Trophoblast cell (in vitro differentiated cells and primary cell): ENCODE data around the gene NEUROD4.

Source experiments
- DNase-seq, 2 donors: peaks; one replicate each; pipeline ENCODE4 v3.0.0-alpha.2; 2016
- H2AFZ ChIP-seq: 2 replicates; pipeline ENCODE4 v1.6.1; 2013; ENCODE audit warnings: low read length, moderate library complexity, mild to moderate bottlenecking; ENCODE audit not compliant: insufficient read depth, poor library complexity
- H2AK5ac ChIP-seq: 2 replicates; pipeline ENCODE4 v1.6.1; 2013; ENCODE audit warnings: mild to moderate bottlenecking, low read length
- H2BK120ac ChIP-seq: 2 replicates; pipeline ENCODE4 v1.6.1; 2013; ENCODE audit warnings: low read length, mild to moderate bottlenecking, moderate library complexity; ENCODE audit not compliant: insufficient read depth, poor library complexity
- H2BK12ac ChIP-seq: 2 replicates; pipeline ENCODE4 v1.6.1; 2013; ENCODE audit warnings: mild to moderate bottlenecking, low read length, moderate library complexity
- H2BK5ac ChIP-seq: 2 replicates; pipeline ENCODE4 v1.6.1; 2013; ENCODE audit warnings: low read length, low read depth, moderate library complexity, mild to moderate bottlenecking; ENCODE audit not compliant: poor library complexity
- H3K14ac ChIP-seq: 2 replicates; pipeline ENCODE4 v1.6.1; 2013; ENCODE audit warnings: mild to moderate bottlenecking, low read length
- H3K18ac ChIP-seq: 2 replicates; pipeline ENCODE4 v1.6.1; 2013; ENCODE audit warnings: mild to moderate bottlenecking, low read length
- H3K23ac ChIP-seq: 2 replicates; pipeline ENCODE4 v1.6.1; 2013; ENCODE audit warnings: low read length
- H3K27ac ChIP-seq: 2 replicates; pipeline ENCODE4 v1.5.1; 2013; ENCODE audit warnings: low read depth, mild to moderate bottlenecking, inconsistent platforms, low read length, moderate library complexity
- H3K27me3 ChIP-seq: 2 replicates; pipeline ENCODE4 v1.6.1; 2013; ENCODE audit warnings: inconsistent platforms, mild to moderate bottlenecking, low read length, moderate library complexity; ENCODE audit not compliant: insufficient read depth
- H3K36me3 ChIP-seq, 2 experiments: 1 replicate in 1 of 2; 2 replicates in 1 of 2; pipeline ENCODE4 v1.6.1; 2013; ENCODE audit warnings: low read length in 2 of 2, mild to moderate bottlenecking in 2 of 2, moderate library complexity in 1 of 2; ENCODE audit not compliant: insufficient read depth in 2 of 2, control insufficient read depth in 1 of 2
- H3K4ac ChIP-seq: 2 replicates; pipeline ENCODE4 v1.6.1; 2013; ENCODE audit warnings: low read depth, mild to moderate bottlenecking, low read length, moderate library complexity
- H3K4me1 ChIP-seq, 2 experiments: 1 replicate in 1 of 2; 2 replicates in 1 of 2; pipeline ENCODE4 v1.6.1; 2013; ENCODE audit warnings: low read length in 2 of 2, mild to moderate bottlenecking in 2 of 2, moderate library complexity in 1 of 2; ENCODE audit not compliant: insufficient read depth in 2 of 2, control insufficient read depth in 1 of 2
- H3K4me2 ChIP-seq: 2 replicates; pipeline ENCODE4 v1.6.1; 2013; ENCODE audit warnings: inconsistent platforms, mild to moderate bottlenecking, low read length, moderate library complexity
- H3K4me3 ChIP-seq: 2 replicates; pipeline ENCODE4 v1.5.1; 2013; ENCODE audit warnings: mild to moderate bottlenecking, low read depth, low read length, inconsistent platforms
- H3K79me1 ChIP-seq: one replicate; pipeline ENCODE4 v1.6.1; 2013; ENCODE audit warnings: low read length
- H3K79me2 ChIP-seq: 2 replicates; pipeline ENCODE4 v1.6.1; 2013; ENCODE audit warnings: low read length, mild to moderate bottlenecking; ENCODE audit not compliant: control insufficient read depth, insufficient read depth, poor library complexity
- H3K9ac ChIP-seq: 2 replicates; pipeline ENCODE4 v1.6.1; 2013; ENCODE audit warnings: mild to moderate bottlenecking, low read length
- H3K9me3 ChIP-seq: 2 replicates; pipeline ENCODE4 v1.6.1; 2013; ENCODE audit warnings: low read depth, mild to moderate bottlenecking, control low read depth, inconsistent platforms, low read length; ENCODE audit not compliant: insufficient read depth
- H4K12ac ChIP-seq: 2 replicates; pipeline ENCODE4 v1.6.1; 2013; ENCODE audit warnings: low read depth, mild to moderate bottlenecking, low read length, moderate library complexity
- H4K8ac ChIP-seq: 2 replicates; pipeline ENCODE4 v1.6.1; 2013; ENCODE audit warnings: low read depth, mild to moderate bottlenecking, low read length, moderate library complexity
- H4K91ac ChIP-seq: one replicate; pipeline ENCODE4 v1.6.1; 2013; ENCODE audit warnings: low read depth, mild to moderate bottlenecking, low read length, moderate library complexity
- WGBS: extraction: QIAGEN DNeasy Blood & Tissue Kit; methylation state at CpG from one replicate; pipeline ENCODE4 v1.1.7; 2013; ENCODE audit warnings: missing lambda C conversion rate; ENCODE audit not compliant: insufficient read length, insufficient coverage; ENCODE audit errors: extremely low coverage; 5-methylcytosine and 5-hydroxymethylcytosine counted together

NEUROD4 gene

DNA sequence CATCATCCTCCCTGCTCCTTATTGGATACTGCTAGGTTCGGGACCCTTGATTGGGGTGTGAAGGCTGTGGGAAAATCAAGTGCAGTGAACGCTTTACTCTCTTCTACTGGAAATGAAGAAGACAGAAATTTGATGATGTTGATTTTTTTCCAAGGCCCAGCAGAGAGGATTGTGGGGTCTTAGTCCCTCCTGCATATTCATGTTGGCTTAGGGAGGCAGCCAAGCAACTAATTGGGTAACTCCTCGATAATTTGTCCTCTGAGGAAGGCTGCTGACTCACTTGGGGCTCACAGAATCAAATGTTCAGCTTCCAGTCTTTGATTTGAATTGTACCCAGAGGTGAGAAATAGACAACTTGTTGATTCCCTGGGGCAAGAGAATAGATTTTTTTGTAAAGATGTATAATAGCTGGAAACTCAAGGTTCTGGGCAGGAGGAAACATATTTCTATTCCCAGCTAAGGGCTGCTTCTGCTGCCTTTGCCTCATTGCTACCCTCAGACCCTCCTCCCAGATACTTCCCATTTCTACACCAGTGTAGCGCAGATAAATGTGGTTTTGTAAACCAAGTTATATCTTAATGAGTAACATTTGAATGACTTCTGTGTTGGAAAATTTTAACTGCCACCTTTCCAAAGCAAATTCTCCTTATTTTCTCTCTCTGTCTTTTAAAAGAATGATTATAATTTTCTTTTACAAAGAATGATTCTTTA, 21.7 kb downstream of the NEUROD4 start:
- no peak overlapping the region for H2BK5ac ChIP-seq
- H3K4me2 ChIP-seq, result no peak overlapping the region
- no peak overlapping the region for H3K27ac ChIP-seq
- H3K9ac ChIP-seq, result no peak overlapping the region
- H3K23ac ChIP-seq, result no peak overlapping the region
- no CpG with 5 or more reads among the region's 4 CpGs for WGBS
- no peak overlapping the region for H4K12ac ChIP-seq
- no peak for DNase-seq
- H3K36me3 ChIP-seq, result no peaks in the 10 kb centered on the region
- no peak overlapping the region for H3K4me3 ChIP-seq
- no peak overlapping the region for H2AFZ ChIP-seq
- H3K79me1 ChIP-seq, result no peaks in the 10 kb centered on the region
- no peaks in the 10 kb centered on the region for H3K27me3 ChIP-seq
- no peak overlapping the region for H4K91ac ChIP-seq
- no peak overlapping the region for H3K14ac ChIP-seq
- no peak overlapping the region for H3K4ac ChIP-seq
- no peak overlapping the region for H2BK12ac ChIP-seq
- H3K18ac ChIP-seq, result no peak overlapping the region
- no peak overlapping the region for H2BK120ac ChIP-seq
- no peaks in the 10 kb centered on the region for H3K9me3 ChIP-seq
- no peak overlapping the region for H4K8ac ChIP-seq
- no peak overlapping the region for H2AK5ac ChIP-seq
- no peaks in the 10 kb centered on the region for H3K79me2 ChIP-seq
- no peaks in the 10 kb centered on the region for H3K4me1 ChIP-seq

DNA sequence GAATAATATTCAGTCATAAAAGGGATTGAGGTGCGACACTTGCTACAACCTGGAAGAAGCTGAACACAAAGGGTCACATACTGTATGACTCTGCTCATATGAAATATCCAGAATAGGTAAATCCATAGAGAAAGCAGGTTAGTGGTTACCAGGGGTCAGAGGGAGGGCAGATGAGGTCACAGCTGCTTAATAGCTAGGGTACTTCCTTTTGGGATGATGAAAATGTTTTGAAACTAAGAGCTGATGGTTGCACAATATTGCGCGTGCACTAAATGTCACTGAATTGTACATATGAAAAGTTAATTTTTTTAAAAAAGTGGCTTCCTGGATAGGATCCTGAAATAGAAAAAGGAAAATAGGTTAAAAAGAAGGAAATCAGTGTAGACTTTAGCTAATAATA, 23.8 kb downstream of the NEUROD4 start:
- no peak overlapping the region for H3K23ac ChIP-seq
- no peak overlapping the region for H3K4ac ChIP-seq
- H3K9ac ChIP-seq, result no peak overlapping the region
- no peaks in the 10 kb centered on the region for H3K79me2 ChIP-seq
- no peak overlapping the region for H3K4me3 ChIP-seq
- DNase-seq, result peak in 1 of 2 donors; percentile 12
- no peaks in the 10 kb centered on the region for H3K4me1 ChIP-seq
- H4K8ac ChIP-seq, result no peak overlapping the region
- no peak overlapping the region for H3K14ac ChIP-seq
- no peak overlapping the region for H2AK5ac ChIP-seq
- H3K9me3 ChIP-seq, result no peaks in the 10 kb centered on the region
- no peak overlapping the region for H4K12ac ChIP-seq
- H3K18ac ChIP-seq, result no peak overlapping the region
- H3K36me3 ChIP-seq, result no peaks in the 10 kb centered on the region
- no peak overlapping the region for H2BK5ac ChIP-seq
- no CpG with 5 or more reads among the region's 3 CpGs for WGBS
- no peak overlapping the region for H2AFZ ChIP-seq
- H2BK12ac ChIP-seq, result no peak overlapping the region
- H3K27me3 ChIP-seq, result no peaks in the 10 kb centered on the region
- no peaks in the 10 kb centered on the region for H3K79me1 ChIP-seq
- H3K4me2 ChIP-seq, result no peak overlapping the region
- no peak overlapping the region for H4K91ac ChIP-seq
- H3K27ac ChIP-seq, result no peak overlapping the region
- H2BK120ac ChIP-seq, result no peak overlapping the region

DNA sequence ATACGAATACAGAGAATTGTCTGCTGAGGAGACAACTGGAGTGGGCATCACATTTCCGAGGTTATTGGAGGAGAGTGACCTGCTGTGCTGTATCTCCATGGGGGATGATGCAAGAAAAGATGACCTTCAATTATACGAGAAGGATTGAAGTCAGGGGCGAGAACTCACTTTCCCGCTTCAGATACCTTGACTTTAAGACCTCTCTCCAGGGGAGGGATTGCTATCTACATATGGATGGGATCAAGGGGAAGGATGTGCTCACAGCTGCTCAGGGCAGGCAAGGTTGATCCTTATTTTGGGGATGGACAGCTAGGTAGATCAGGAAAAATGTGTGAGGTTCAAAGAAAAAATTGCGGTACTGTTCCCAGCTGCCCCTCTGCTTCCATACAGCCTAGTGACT, 24.4 kb downstream of the NEUROD4 start:
- H3K9ac ChIP-seq, result no peak overlapping the region
- H3K4me1 ChIP-seq, result no peaks in the 10 kb centered on the region
- no peak overlapping the region for H3K4me2 ChIP-seq
- no peaks in the 10 kb centered on the region for H3K9me3 ChIP-seq
- H2BK12ac ChIP-seq, result no peak overlapping the region
- no peak overlapping the region for H3K23ac ChIP-seq
- no peak overlapping the region for H3K18ac ChIP-seq
- H2BK5ac ChIP-seq, result no peak overlapping the region
- no peak overlapping the region for H3K4me3 ChIP-seq
- no peak overlapping the region for H3K27ac ChIP-seq
- no peak overlapping the region for H4K8ac ChIP-seq
- no peak overlapping the region for H4K12ac ChIP-seq
- H4K91ac ChIP-seq, result no peak overlapping the region
- no peaks in the 10 kb centered on the region for H3K79me1 ChIP-seq
- no peak overlapping the region for H3K4ac ChIP-seq
- DNase-seq, result no peak
- no peak overlapping the region for H2AFZ ChIP-seq
- H2AK5ac ChIP-seq, result no peak overlapping the region
- no peaks in the 10 kb centered on the region for H3K27me3 ChIP-seq
- H3K79me2 ChIP-seq, result no peaks in the 10 kb centered on the region
- WGBS, result no CpG with 5 or more reads among the region's 6 CpGs
- H2BK120ac ChIP-seq, result no peak overlapping the region
- no peaks in the 10 kb centered on the region for H3K36me3 ChIP-seq
- H3K14ac ChIP-seq, result no peak overlapping the region

DNA sequence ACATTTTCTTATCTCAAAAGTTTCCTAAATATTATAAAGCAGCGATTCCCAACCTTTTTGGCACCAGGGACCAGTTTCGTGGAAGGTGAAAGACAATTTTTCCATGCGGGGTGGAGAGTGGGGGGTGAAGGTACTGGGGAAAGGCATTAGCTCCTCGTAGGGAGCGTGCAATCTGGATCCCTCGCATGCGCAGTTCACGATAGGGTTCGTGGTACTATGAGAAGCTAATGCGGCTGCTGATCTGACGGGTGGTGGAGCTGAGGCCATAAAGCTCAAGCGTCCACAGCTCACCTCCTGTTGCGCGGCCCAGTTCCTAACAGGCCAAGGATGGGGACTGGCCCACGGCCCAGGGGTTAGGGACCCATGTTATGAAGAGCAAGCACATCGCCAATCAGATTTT, 29.9 kb downstream of the NEUROD4 start:
- Histone ChIP-seq H3K14ac (no peak overlapping the region), H4K91ac (no peak overlapping the region), H3K4me1 (no peaks in the 10 kb centered on the region), H4K8ac (no peak overlapping the region), H2BK5ac (no peak overlapping the region), H3K27me3 (no peaks in the 10 kb centered on the region), H3K18ac (no peak overlapping the region), H2BK120ac (no peak overlapping the region), H2BK12ac (no peak overlapping the region), H3K4me3 (no peak overlapping the region), H4K12ac (no peak overlapping the region), H3K9ac (no peak overlapping the region), H3K23ac (no peak overlapping the region), H3K9me3 (no peaks in the 10 kb centered on the region), H2AK5ac (no peak overlapping the region), H3K79me1 (no peaks in the 10 kb centered on the region), H3K4ac (no peak overlapping the region), H3K27ac (no peak overlapping the region), H3K4me2 (no peak overlapping the region), H2AFZ (no peak overlapping the region), H3K79me2 (no peaks in the 10 kb centered on the region), H3K36me3 (no peaks in the 10 kb centered on the region)
- WGBS, result no CpG with 5 or more reads among the region's 16 CpGs
- no peak for DNase-seq
